RWPE2 (cell line): ENCODE measurements around the gene STK32C.

ENCODE experiments used
- ATAC-seq: fragments of 200-7000 bp; cut with Tn5 transposase; 3 replicates; pipeline ENCODE4 v1.9.1; 2021; ENCODE audit warnings: low read depth
- DNase-seq: peaks from one replicate; pipeline ENCODE4 v3.0.0-alpha.2; 2020; ENCODE audit warnings: low spot score
- H3K27ac ChIP-seq: fragments of 450-650 bp; 2 replicates; pipeline ENCODE4 v1.5.1; 2017; ENCODE audit warnings: mild to moderate bottlenecking; ENCODE audit not compliant: poor library complexity, severe bottlenecking
- H3K27me3 ChIP-seq: fragments of 250-450 bp; sonication (Bioruptor Pico); 2 replicates; pipeline ENCODE4 v1.5.1; 2021; ENCODE audit warnings: mild to moderate bottlenecking, moderate library complexity; ENCODE audit not compliant: insufficient read depth, poor library complexity, severe bottlenecking
- H3K36me3 ChIP-seq: fragments of 250-450 bp; sonication (Bioruptor Pico); 2 replicates; pipeline ENCODE4 v1.5.1; 2020; ENCODE audit warnings: low read depth, mild to moderate bottlenecking, moderate library complexity
- H3K4me1 ChIP-seq: fragments of 250-450 bp; sonication (Bioruptor Pico); 2 replicates; pipeline ENCODE4 v1.5.1; 2021; ENCODE audit warnings: mild to moderate bottlenecking, moderate library complexity; ENCODE audit not compliant: insufficient read depth, poor library complexity, severe bottlenecking
- H3K4me3 ChIP-seq: fragments of 250-450 bp; sonication (Bioruptor Pico); 2 replicates; pipeline ENCODE4 v1.5.1; 2021; ENCODE audit warnings: mild to moderate bottlenecking, moderate library complexity; ENCODE audit not compliant: severe bottlenecking
- H3K9me3 ChIP-seq: fragments of 250-450 bp; sonication (Bioruptor Pico); 2 replicates; pipeline ENCODE4 v1.5.1; 2021; ENCODE audit warnings: mild to moderate bottlenecking, moderate library complexity; ENCODE audit not compliant: severe bottlenecking
- CTCF ChIP-seq: fragments of 450-650 bp; IDR thresholded peaks from one replicate; pipeline ENCODE4 v1.5.1; 2017; ENCODE audit warnings: mild to moderate bottlenecking, moderate library complexity; ENCODE audit not compliant: poor library complexity, severe bottlenecking

Gene STK32C

GRCh38 chr10:132242103-132242840 is 65.5 kb downstream of the STK32C start:
- H3K4me3 ChIP-seq, result no peak overlapping the region
- H3K27me3 ChIP-seq, result no peaks in the 10 kb centered on the region
- no peak for ATAC-seq
- H3K27ac ChIP-seq, result no peak overlapping the region
- H3K36me3 ChIP-seq, result no peaks in the 10 kb centered on the region
- H3K9me3 ChIP-seq, result no peaks in the 10 kb centered on the region
- no peaks in the 10 kb centered on the region for H3K4me1 ChIP-seq
- DNase-seq, result no peak
- TF ChIP-seq CTCF, result no peak

- Histone ChIP-seq H3K27ac (no peak overlapping the region), H3K4me3 (no peak overlapping the region), H3K4me1 (no peaks in the 10 kb centered on the region), H3K36me3 (no peaks in the 10 kb centered on the region), H3K27me3 (no peaks in the 10 kb centered on the region), H3K9me3 (no peaks in the 10 kb centered on the region)
- ATAC-seq, result no peak
- DNase-seq, result no peak
- no peak for TF ChIP-seq CTCF
These were observed 66.3 kb downstream of the STK32C start for GRCh38 chr10:132241496-132241895.

- Histone ChIP-seq H3K9me3 (no peaks in the 10 kb centered on the region), H3K36me3 (no peaks in the 10 kb centered on the region), H3K4me3 (no peak overlapping the region), H3K4me1 (no peaks in the 10 kb centered on the region), H3K27ac (no peak overlapping the region), H3K27me3 (no peaks in the 10 kb centered on the region)
- DNase-seq (no peak), ATAC-seq (no peak)
- no peak for TF ChIP-seq CTCF
These were observed 66.7 kb downstream of the STK32C start for GRCh38 chr10:132241086-132241485.

- no peak for ATAC-seq
- no peak overlapping the region for H3K27ac ChIP-seq
- no peaks in the 10 kb centered on the region for H3K27me3 ChIP-seq
These were observed 67.2 kb downstream of the STK32C start for GRCh38 chr10:132240581-132240980.

More at GRCh38 chr10:132240581-132240980, 67.2 kb downstream of the STK32C start:
- Histone ChIP-seq H3K4me1 (no peaks in the 10 kb centered on the region), H3K36me3 (no peaks in the 10 kb centered on the region), H3K9me3 (no peaks in the 10 kb centered on the region), H3K4me3 (no peak overlapping the region)
- no peak for DNase-seq
- TF ChIP-seq CTCF, result no peak
